GM19372 (cell line): Measurements from ENCODE around the gene ISG20L2.

Source experiments
- ATAC-seq: cut with Tn5 transposase; IDR thresholded peaks from one replicate; pipeline ENCODE4 v1.9.1; 2021; ENCODE audit warnings: mild to moderate bottlenecking, low read depth, moderate library complexity; ENCODE audit not compliant: unreplicated experiment

ISG20L2 gene

GRCh38 chr1:156708218-156708661 is 20.3 kb downstream of the ISG20L2 start:
- no peak for ATAC-seq

GRCh38 chr1:156707417-156708217 is 20.9 kb downstream of the ISG20L2 start:
- no peak for ATAC-seq

- no peak for ATAC-seq
Observed at GRCh38 chr1:156706657-156707416, 21.7 kb downstream of the ISG20L2 start.

GRCh38 chr1:156705918-156706656 is 22.5 kb downstream of the ISG20L2 start:
- ATAC-seq, result no peak

GRCh38 chr1:156705321-156705917 is 23.1 kb downstream of the ISG20L2 start, which contains the start of gene CRABP2:
CRABP2 (minus strand) TSS chr1:156705583; CDS start chr1:156705446, 137 bp downstream.
- no peak for ATAC-seq

GRCh38 chr1:156704930-156705320 is 23.6 kb downstream of the ISG20L2 start:
- ATAC-seq, result no peak

GRCh38 chr1:156704166-156704711 is 24.3 kb downstream of the ISG20L2 start:
- ATAC-seq, result no peak

GRCh38 chr1:156703741-156704140 is 24.8 kb downstream of the ISG20L2 start:
- no peak for ATAC-seq

GRCh38 chr1:156703336-156703735 is 25.2 kb downstream of the ISG20L2 start:
- no peak for ATAC-seq

- no peak for ATAC-seq
Observed at GRCh38 chr1:156700736-156701531, 27.6 kb downstream of the ISG20L2 start.

- no peak for ATAC-seq
Observed at GRCh38 chr1:156698995-156699394, 29.6 kb downstream of the ISG20L2 start.

GRCh38 chr1:156697481-156697880 is 31.1 kb downstream of the ISG20L2 start:
- no peak for ATAC-seq

- ATAC-seq, result no peak
Observed at GRCh38 chr1:156696755-156697154, 31.8 kb downstream of the ISG20L2 start.

GRCh38 chr1:156694690-156694962 is 33.9 kb downstream of the ISG20L2 start:
- ATAC-seq, result no peak

GRCh38 chr1:156693848-156694689 is 34.5 kb downstream of the ISG20L2 start:
- no peak for ATAC-seq

GRCh38 chr1:156692925-156693847 is 35.4 kb downstream of the ISG20L2 start:
- ATAC-seq, result no peak

GRCh38 chr1:156692441-156692924 is 36.1 kb downstream of the ISG20L2 start:
- no peak for ATAC-seq
